HEK293T (cell line): ENCODE measurements around the gene NGB.

Experiments used
- ELF4 ChIP-seq: fragments of 450-650 bp; IDR thresholded peaks from 2 replicates; pipeline ENCODE4 v1.6.1; 2017; ENCODE audit warnings: antibody characterized with exemption
- FOXK2 ChIP-seq: fragments of 450-650 bp; IDR thresholded peaks from 2 replicates; pipeline ENCODE4 v1.6.1; 2016; ENCODE audit warnings: mild to moderate bottlenecking
- LEF1 ChIP-seq: fragments of 450-650 bp; IDR thresholded peaks from 2 replicates; pipeline ENCODE4 v1.6.1; 2017; ENCODE audit warnings: mild to moderate bottlenecking, borderline replicate concordance

DNA sequence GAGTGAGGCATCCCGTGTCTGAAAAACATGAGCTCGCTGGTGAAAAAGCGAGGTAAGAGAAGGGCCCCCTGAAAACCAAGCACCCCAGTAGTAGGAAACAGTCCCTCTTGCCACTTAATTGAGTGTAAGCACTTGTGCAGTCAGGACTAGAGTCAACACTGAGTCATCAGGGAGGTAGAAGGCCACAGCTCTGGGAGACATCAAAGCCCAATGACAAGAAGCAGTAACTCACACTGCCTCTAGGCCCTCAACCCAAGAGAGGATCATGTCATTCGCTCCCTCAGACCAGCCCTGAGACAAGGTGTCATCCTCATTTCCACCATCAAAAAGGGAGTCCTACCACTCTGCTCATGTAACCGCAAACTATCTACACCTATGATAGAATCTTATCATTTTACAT is 31.9 kb upstream of the NGB start:
- no peak for TF ChIP-seq FOXK2
- TF ChIP-seq LEF1, result no peak
- TF ChIP-seq ELF4, result no peak
